ENCODE measurements around the gene MEX3A.
A peak's percentile ranks its signal among the peaks of the same experiment; 100 is the strongest.

The MEX3A gene

GRCh38 chr1:156102633-156103511 lies 20.6 kb upstream of the MEX3A start:
- DNase-seq = no peak

GRCh38 chr1:156101880-156102279 lies 19.6 kb upstream of the MEX3A start:
- no peak for DNase-seq

GRCh38 chr1:156100205-156100995 lies 18.1 kb upstream of the MEX3A start:
- DNase-seq = no peak

- DNase-seq = no peak
Observed at GRCh38 chr1:156099282-156099681, 17.0 kb upstream of the MEX3A start.

GRCh38 chr1:156098784-156099183 lies 16.5 kb upstream of the MEX3A start:
- no peak for DNase-seq

GRCh38 chr1:156097499-156098178 lies 15.4 kb upstream of the MEX3A start:
- no peak for DNase-seq

GRCh38 chr1:156096640-156097391 lies 14.6 kb upstream of the MEX3A start:
- DNase-seq = peak; percentile 69

GRCh38 chr1:156095906-156096508 lies 13.7 kb upstream of the MEX3A start:
- no peak for DNase-seq

GRCh38 chr1:156091610-156092009 lies 9.3 kb upstream of the MEX3A start:
- no peak for DNase-seq

GRCh38 chr1:156090840-156091188 lies 8.5 kb upstream of the MEX3A start:
- peak; percentile 84 for DNase-seq

GRCh38 chr1:156090138-156090839 lies 8.0 kb upstream of the MEX3A start:
- no peak for DNase-seq

- no peak for DNase-seq
Observed at GRCh38 chr1:156089704-156090103, 7.4 kb upstream of the MEX3A start.

GRCh38 chr1:156086256-156086662 lies 4.0 kb upstream of the MEX3A start:
- DNase-seq = no peak

- no peak for DNase-seq
Observed at GRCh38 chr1:156083800-156084790, 1.8 kb upstream of the MEX3A start.

- DNase-seq = peak; percentile 38
Observed at GRCh38 chr1:156081917-156082308, 352 bp downstream of the MEX3A start.

- DNase-seq = no peak
Observed at GRCh38 chr1:156081180-156081916, 917 bp downstream of the MEX3A start.

- DNase-seq = no peak
Observed at GRCh38 chr1:156080863-156081179, 1.4 kb downstream of the MEX3A start.

GRCh38 chr1:156080241-156080862 lies 1.9 kb downstream of the MEX3A start:
- DNase-seq = no peak

GRCh38 chr1:156079762-156080161 lies 2.5 kb downstream of the MEX3A start:
- no peak for DNase-seq
